Panc1 (cell line): ENCODE results near the gene SPDYC. TPM values are rescaled to one million over a fixed set of nuclear protein-coding genes. Genes with fewer than 3 reads are reported as not detected.
A peak's percentile ranks its signal among the peaks of the same experiment; 100 is the strongest.

Experiments used
- ATAC-seq: fragments of 200-7000 bp; cut with Tn5 transposase; 2 replicates; pipeline ENCODE4 v1.9.1; 2020; ENCODE audit warnings: mild to moderate bottlenecking, moderate library complexity
- BruUV-seq: library from RNA; stranded (reverse); fragments of 400-500 nt; replicated peaks from 2 replicates; lab custom pipeline; 2021; lab: Mats Ljungman, UMichigan
- CTCF ChIA-PET: fragments of 300-600 bp; sonication (Branson Sonifier 250); formaldehyde crosslinking; loops from one replicate; lab custom pipeline; 2022; ENCODE audit warnings: antibody characterized with exemption; lab: Charles Lee
- POLR2A ChIA-PET: fragments of 300-600 bp; sonication (Branson Sonifier 250); formaldehyde crosslinking; loops from one replicate; lab custom pipeline; 2022; ENCODE audit warnings: antibody characterized with exemption; lab: Charles Lee
- DNase-seq: peaks from one replicate; pipeline ENCODE4 v3.0.0-alpha.2; 2010; ENCODE audit warnings: low read depth, low spot score
- H3K27ac ChIP-seq: 2 replicates; pipeline ENCODE4 v1.5.1; 2011; ENCODE audit warnings: mild to moderate bottlenecking, low read length, inconsistent platforms
- H3K27me3 ChIP-seq: fragments of 200-500 bp; sonication (Bioruptor generic); 2 replicates; pipeline ENCODE4 v1.6.0; 2014; ENCODE audit warnings: low read length, inconsistent platforms; ENCODE audit not compliant: control insufficient read depth, insufficient read depth
- H3K36me3 ChIP-seq: fragments of 200-500 bp; sonication (Bioruptor generic); 2 replicates; pipeline ENCODE4 v1.5.1; 2014; ENCODE audit warnings: inconsistent platforms, mild to moderate bottlenecking, low read length, moderate library complexity; ENCODE audit not compliant: control insufficient read depth, insufficient read depth
- H3K4me1 ChIP-seq: 2 replicates; pipeline ENCODE4 v1.5.1; 2011; ENCODE audit warnings: inconsistent platforms, mild to moderate bottlenecking, low read length, moderate library complexity; ENCODE audit not compliant: control insufficient read depth, insufficient read depth
- H3K4me3 ChIP-seq, 2 experiments: 2 replicates each; pipeline ENCODE4 v1.5.1; 2011 to 2012; ENCODE audit warnings: low read depth in 2 of 2, low read length in 2 of 2, mild to moderate bottlenecking in 2 of 2, inconsistent platforms in 1 of 2, moderate library complexity in 1 of 2
- H3K9me3 ChIP-seq: fragments of 200-500 bp; sonication (Bioruptor generic); 2 replicates; pipeline ENCODE4 v1.5.1; 2014; ENCODE audit warnings: low read depth, mild to moderate bottlenecking, inconsistent platforms, low read length, moderate library complexity; ENCODE audit not compliant: control insufficient read depth, insufficient read depth
- POLR2AphosphoS5 ChIP-seq: IDR thresholded peaks from 2 replicates; pipeline ENCODE4 v1.6.1; 2012; ENCODE audit warnings: mild to moderate bottlenecking, low read depth, low read length, moderate library complexity
- SIN3A ChIP-seq: IDR thresholded peaks from 2 replicates; pipeline ENCODE4 v1.6.1; 2012; ENCODE audit warnings: low read depth, mild to moderate bottlenecking, low read length, moderate library complexity, borderline replicate concordance; ENCODE audit not compliant: insufficient read depth
- TCF7L2 ChIP-seq: IDR thresholded peaks from 2 replicates; pipeline ENCODE4 v1.6.1; 2011; ENCODE audit warnings: mild to moderate bottlenecking, low read depth, low read length, inconsistent platforms
- in situ Hi-C: cut with HindIII; loops from 2 replicates; pipeline ENCODE4 v1.10.0; 2016; ENCODE audit warnings: low sequenced_read_pairs, low pct_unique_long_range_greater_than_20kb
- intact Hi-C: fragments of 100-400 bp; cut with micrococcal nuclease; formaldehyde crosslinking; loops from one replicate; pipeline ENCODE4 v1.10.0; 2022; ENCODE audit not compliant: unreplicated experiment
- total RNA-seq: library from RNA; stranded (reverse); gene quantifications from one replicate; pipeline ENCODE4 v1.2.1, GENCODE V29; 2021; ENCODE audit not compliant: unreplicated experiment
- TF ChIP-seq, protein P1 (sequence below), 2 experiments: IDR thresholded peaks; 2 replicates each; pipeline ENCODE4 v1.6.1; 2011 to 2012; ENCODE audit warnings: low read depth in 2 of 2, control low read depth in 1 of 2, low read length in 1 of 2, mild to moderate bottlenecking in 1 of 2, moderate library complexity in 1 of 2; ENCODE audit not compliant: insufficient read depth in 1 of 2
- TF ChIP-seq, protein P2 (sequence below): fragments of 450-650 bp; IDR thresholded peaks from 2 replicates; pipeline ENCODE4 v1.5.1; 2017; ENCODE audit warnings: mild to moderate bottlenecking

SPDYC gene
- total RNA-seq, 1 experiment from 2014 or later, result not detected

DNA sequence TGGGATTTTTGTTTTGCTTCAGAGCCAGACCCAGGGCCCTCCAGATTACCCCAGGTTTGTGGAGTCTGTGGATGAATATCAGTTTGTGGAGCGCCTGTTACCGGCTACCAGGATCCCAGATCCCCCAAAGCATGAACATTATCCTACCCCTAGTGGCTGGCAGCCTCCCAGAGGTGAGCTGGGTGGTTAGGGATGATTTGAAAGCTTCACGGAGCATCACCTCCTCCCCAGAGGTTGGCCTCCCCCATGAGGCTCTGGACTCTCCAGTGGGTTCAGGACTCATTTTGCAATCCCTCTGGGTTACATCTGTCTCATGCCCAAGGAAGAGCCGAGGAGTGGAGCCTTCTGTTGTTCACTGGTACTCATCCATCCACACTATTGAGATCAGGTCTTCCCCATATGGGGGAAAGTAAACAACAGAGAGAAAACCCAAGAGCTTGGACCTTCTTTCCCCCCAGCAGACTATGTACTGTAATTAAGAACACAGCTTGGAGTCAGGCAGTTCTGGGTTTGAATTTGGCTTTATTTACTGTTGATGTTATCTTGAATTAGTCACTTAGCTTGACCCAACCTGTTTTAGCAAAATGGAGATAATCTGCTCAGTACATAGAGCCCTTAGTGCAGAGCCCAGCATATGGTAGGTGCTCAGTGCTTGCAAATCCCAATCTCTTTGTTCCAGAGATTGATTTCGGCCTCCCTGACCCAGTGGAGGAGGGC is 45.4 kb upstream of the SPDYC start:
- Histone ChIP-seq H3K4me3 (no peak overlapping the region), H3K27me3 (no peaks in the 10 kb centered on the region), H3K4me1 (peaks cover 15% of the 10 kb centered on the region), H3K36me3 (peaks cover 29% of the 10 kb centered on the region), H3K9me3 (no peaks in the 10 kb centered on the region), H3K27ac (no peak overlapping the region)
- in situ Hi-C loops (no loop called here), intact Hi-C loops (no loop called here)
- CTCF ChIA-PET, result no interaction called here
- DNase-seq (no peak), ATAC-seq (no peak)
- BruUV-seq, result TSS peak; percentile 52
- POLR2A ChIA-PET, result no interaction called here
- TF ChIP-seq, protein P1, sequence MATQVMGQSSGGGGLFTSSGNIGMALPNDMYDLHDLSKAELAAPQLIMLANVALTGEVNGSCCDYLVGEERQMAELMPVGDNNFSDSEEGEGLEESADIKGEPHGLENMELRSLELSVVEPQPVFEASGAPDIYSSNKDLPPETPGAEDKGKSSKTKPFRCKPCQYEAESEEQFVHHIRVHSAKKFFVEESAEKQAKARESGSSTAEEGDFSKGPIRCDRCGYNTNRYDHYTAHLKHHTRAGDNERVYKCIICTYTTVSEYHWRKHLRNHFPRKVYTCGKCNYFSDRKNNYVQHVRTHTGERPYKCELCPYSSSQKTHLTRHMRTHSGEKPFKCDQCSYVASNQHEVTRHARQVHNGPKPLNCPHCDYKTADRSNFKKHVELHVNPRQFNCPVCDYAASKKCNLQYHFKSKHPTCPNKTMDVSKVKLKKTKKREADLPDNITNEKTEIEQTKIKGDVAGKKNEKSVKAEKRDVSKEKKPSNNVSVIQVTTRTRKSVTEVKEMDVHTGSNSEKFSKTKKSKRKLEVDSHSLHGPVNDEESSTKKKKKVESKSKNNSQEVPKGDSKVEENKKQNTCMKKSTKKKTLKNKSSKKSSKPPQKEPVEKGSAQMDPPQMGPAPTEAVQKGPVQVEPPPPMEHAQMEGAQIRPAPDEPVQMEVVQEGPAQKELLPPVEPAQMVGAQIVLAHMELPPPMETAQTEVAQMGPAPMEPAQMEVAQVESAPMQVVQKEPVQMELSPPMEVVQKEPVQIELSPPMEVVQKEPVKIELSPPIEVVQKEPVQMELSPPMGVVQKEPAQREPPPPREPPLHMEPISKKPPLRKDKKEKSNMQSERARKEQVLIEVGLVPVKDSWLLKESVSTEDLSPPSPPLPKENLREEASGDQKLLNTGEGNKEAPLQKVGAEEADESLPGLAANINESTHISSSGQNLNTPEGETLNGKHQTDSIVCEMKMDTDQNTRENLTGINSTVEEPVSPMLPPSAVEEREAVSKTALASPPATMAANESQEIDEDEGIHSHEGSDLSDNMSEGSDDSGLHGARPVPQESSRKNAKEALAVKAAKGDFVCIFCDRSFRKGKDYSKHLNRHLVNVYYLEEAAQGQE (IDR thresholded peaks at IDR 0.05; ENCODE audit: insufficient read depth in 1 of 2, low read depth in 2 of 2, low read length in 1 of 2), result no peak
- TF ChIP-seq TCF7L2, result no peak
- no peak for TF ChIP-seq POLR2AphosphoS5
- no peak for TF ChIP-seq SIN3A
- TF ChIP-seq, protein P2, sequence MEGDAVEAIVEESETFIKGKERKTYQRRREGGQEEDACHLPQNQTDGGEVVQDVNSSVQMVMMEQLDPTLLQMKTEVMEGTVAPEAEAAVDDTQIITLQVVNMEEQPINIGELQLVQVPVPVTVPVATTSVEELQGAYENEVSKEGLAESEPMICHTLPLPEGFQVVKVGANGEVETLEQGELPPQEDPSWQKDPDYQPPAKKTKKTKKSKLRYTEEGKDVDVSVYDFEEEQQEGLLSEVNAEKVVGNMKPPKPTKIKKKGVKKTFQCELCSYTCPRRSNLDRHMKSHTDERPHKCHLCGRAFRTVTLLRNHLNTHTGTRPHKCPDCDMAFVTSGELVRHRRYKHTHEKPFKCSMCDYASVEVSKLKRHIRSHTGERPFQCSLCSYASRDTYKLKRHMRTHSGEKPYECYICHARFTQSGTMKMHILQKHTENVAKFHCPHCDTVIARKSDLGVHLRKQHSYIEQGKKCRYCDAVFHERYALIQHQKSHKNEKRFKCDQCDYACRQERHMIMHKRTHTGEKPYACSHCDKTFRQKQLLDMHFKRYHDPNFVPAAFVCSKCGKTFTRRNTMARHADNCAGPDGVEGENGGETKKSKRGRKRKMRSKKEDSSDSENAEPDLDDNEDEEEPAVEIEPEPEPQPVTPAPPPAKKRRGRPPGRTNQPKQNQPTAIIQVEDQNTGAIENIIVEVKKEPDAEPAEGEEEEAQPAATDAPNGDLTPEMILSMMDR, result no peak

DNA sequence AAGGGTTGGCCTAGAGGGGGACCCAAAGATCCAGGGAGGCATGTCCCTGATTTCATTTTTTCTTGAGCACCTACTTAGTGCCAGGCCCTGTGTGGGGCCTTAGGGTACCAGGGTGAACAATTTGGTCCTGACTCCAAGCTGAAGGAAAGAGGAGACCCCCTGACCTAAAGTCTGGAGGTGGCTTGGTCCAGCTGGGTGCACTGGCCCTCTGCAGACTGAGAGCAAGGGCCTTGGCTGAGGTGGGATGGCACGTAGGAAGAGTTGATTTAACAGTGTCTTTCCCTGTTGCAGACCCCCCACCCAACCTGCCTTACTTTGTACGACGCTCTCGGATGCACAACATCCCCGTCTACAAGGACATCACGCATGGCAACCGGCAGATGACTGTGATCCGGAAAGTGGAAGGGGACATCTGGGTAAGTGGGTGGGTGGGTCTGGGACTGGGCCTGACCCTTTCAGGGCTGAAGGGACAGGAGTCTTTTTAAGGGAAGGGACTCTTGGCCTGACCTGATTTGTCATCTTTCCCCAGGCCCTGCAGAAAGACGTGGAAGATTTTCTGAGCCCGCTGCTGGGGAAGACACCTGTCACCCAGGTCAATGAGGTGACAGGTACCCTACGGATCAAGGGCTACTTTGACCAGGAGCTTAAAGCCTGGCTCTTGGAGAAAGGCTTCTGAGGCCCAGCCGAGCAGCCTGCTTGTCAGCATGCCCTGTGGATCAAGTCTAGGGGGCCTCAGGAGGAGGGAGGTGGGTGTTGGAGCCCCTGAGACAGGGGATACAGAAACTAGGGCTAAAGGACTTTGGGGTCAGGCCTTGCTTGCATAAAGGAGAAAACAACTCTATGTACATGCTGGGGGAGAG is 44.6 kb upstream of the SPDYC start:
- ATAC-seq (no peak), DNase-seq (no peak)
- Histone ChIP-seq H3K4me1 (peaks cover 11% of the 10 kb centered on the region), H3K27me3 (no peaks in the 10 kb centered on the region), H3K4me3 (no peak overlapping the region), H3K9me3 (no peaks in the 10 kb centered on the region), H3K36me3 (peaks cover 26% of the 10 kb centered on the region), H3K27ac (no peak overlapping the region)
- BruUV-seq, result no TSS peak
- ChIA-PET CTCF (no interaction called here), POLR2A (no interaction called here)
- TF ChIP-seq TCF7L2 (no peak), SIN3A (no peak), POLR2AphosphoS5 (no peak)
- TF ChIP-seq, protein P1 (IDR thresholded peaks at IDR 0.05; ENCODE audit: insufficient read depth in 1 of 2, low read depth in 2 of 2, low read length in 1 of 2), result no peak
- TF ChIP-seq, protein P2, result no peak
- in situ Hi-C loops, result no loop called here
- intact Hi-C loops, result no loop called here
